H9 (cell line): ENCODE results near the gene TBCC. TPM values are rescaled to one million over a fixed set of nuclear protein-coding genes. Genes with fewer than 3 reads are reported as not detected.

Experiments
- DNase-seq: peaks from one replicate; pipeline ENCODE4 v3.0.0-alpha.2; 2017
- H2AFZ ChIP-seq: one replicate; pipeline ENCODE4 v1.6.1; 2013; ENCODE audit warnings: mild to moderate bottlenecking, low read length, control low read depth, moderate library complexity
- H2AK5ac ChIP-seq: 2 replicates; pipeline ENCODE4 v1.6.1; 2013; ENCODE audit warnings: low read length, control low read depth, mixed read lengths; ENCODE audit not compliant: insufficient read length
- H2BK120ac ChIP-seq: one replicate; pipeline ENCODE4 v1.6.1; 2013; ENCODE audit warnings: low read depth, mild to moderate bottlenecking, low read length, control low read depth, inconsistent platforms; ENCODE audit not compliant: poor library complexity, severe bottlenecking
- H2BK12ac ChIP-seq: 2 replicates; pipeline ENCODE4 v1.6.1; 2013; ENCODE audit warnings: low read length, control low read depth, mixed read lengths, low read depth; ENCODE audit not compliant: insufficient read length
- H2BK15ac ChIP-seq: 2 replicates; pipeline ENCODE4 v1.6.1; 2013; ENCODE audit warnings: low read depth, low read length, control low read depth
- H2BK20ac ChIP-seq: one replicate; pipeline ENCODE4 v1.6.1; 2013; ENCODE audit warnings: low read depth, mild to moderate bottlenecking, low read length, control low read depth, inconsistent platforms; ENCODE audit not compliant: poor library complexity, severe bottlenecking
- H2BK5ac ChIP-seq: 2 replicates; pipeline ENCODE4 v1.6.1; 2013; ENCODE audit warnings: low read length, control low read depth, mixed read lengths; ENCODE audit not compliant: insufficient read length
- H3K14ac ChIP-seq: 2 replicates; pipeline ENCODE4 v1.6.1; 2013; ENCODE audit warnings: low read length, control low read depth; ENCODE audit not compliant: insufficient read depth
- H3K18ac ChIP-seq: 2 replicates; pipeline ENCODE4 v1.6.1; 2013; ENCODE audit warnings: low read depth, mild to moderate bottlenecking, mixed read lengths, low read length, control low read depth; ENCODE audit not compliant: insufficient read length
- H3K23ac ChIP-seq: 2 replicates; pipeline ENCODE4 v1.6.1; 2013; ENCODE audit warnings: low read length, control low read depth, mixed read lengths, low read depth; ENCODE audit not compliant: insufficient read length
- H3K23me2 ChIP-seq: 2 replicates; pipeline ENCODE4 v1.6.1; 2013; ENCODE audit warnings: low read depth, mild to moderate bottlenecking, mixed read lengths, low read length, control low read depth; ENCODE audit not compliant: insufficient read length, poor library complexity, severe bottlenecking
- H3K27ac ChIP-seq: 2 replicates; pipeline ENCODE4 v1.5.1; 2013; ENCODE audit warnings: low read length, control low read depth, mixed read lengths, low read depth; ENCODE audit not compliant: insufficient read length
- H3K27me3 ChIP-seq: 2 replicates; pipeline ENCODE4 v1.6.1; 2013; ENCODE audit warnings: low read length, control low read depth, inconsistent platforms; ENCODE audit not compliant: insufficient read depth
- H3K4ac ChIP-seq: 2 replicates; pipeline ENCODE4 v1.6.1; 2013; ENCODE audit warnings: low read depth, mild to moderate bottlenecking, control low read depth, inconsistent platforms, low read length, moderate library complexity
- H3K4me1 ChIP-seq: 2 replicates; pipeline ENCODE4 v1.6.1; 2013; ENCODE audit warnings: low read length, control low read depth, inconsistent platforms; ENCODE audit not compliant: insufficient read depth
- H3K4me2 ChIP-seq: 2 replicates; pipeline ENCODE4 v1.6.1; 2013; ENCODE audit warnings: low read length, control low read depth, mixed read lengths; ENCODE audit not compliant: insufficient read length, insufficient read depth
- H3K56ac ChIP-seq: 2 replicates; pipeline ENCODE4 v1.6.1; 2013; ENCODE audit warnings: low read depth, mild to moderate bottlenecking, mixed read lengths, low read length, control low read depth; ENCODE audit not compliant: insufficient read length
- H3K79me1 ChIP-seq: 2 replicates; pipeline ENCODE4 v1.6.1; 2013; ENCODE audit warnings: low read depth, mild to moderate bottlenecking, moderate library complexity, low read length, control low read depth, inconsistent platforms; ENCODE audit not compliant: insufficient read depth, poor library complexity, severe bottlenecking
- H3K79me2 ChIP-seq: 2 replicates; pipeline ENCODE4 v1.6.1; 2013; ENCODE audit warnings: low read length, control low read depth, inconsistent platforms; ENCODE audit not compliant: insufficient read depth
- H3K9ac ChIP-seq: 2 replicates; pipeline ENCODE4 v1.6.1; 2013; ENCODE audit warnings: low read length, control low read depth, mixed read lengths; ENCODE audit not compliant: insufficient read length; ENCODE audit errors: extremely low read depth
- H3K9me3 ChIP-seq: one replicate; pipeline ENCODE4 v1.6.1; 2013; ENCODE audit warnings: low read depth, low read length, inconsistent platforms; ENCODE audit not compliant: control insufficient read depth
- H3T11ph ChIP-seq: one replicate; pipeline ENCODE4 v1.6.1; 2013; ENCODE audit warnings: mild to moderate bottlenecking, low read length, control low read depth, inconsistent platforms
- H4K20me1 ChIP-seq: one replicate; pipeline ENCODE4 v1.6.1; 2013; ENCODE audit not compliant: control insufficient read depth, insufficient read length, insufficient read depth
- H4K5ac ChIP-seq: 2 replicates; pipeline ENCODE4 v1.6.1; 2013; ENCODE audit warnings: low read depth, mild to moderate bottlenecking, mixed read lengths, low read length, control low read depth; ENCODE audit not compliant: insufficient read length
- H4K8ac ChIP-seq: replicated peaks from 2 replicates; pipeline ENCODE4 v1.6.1; 2013; ENCODE audit warnings: low read length, control low read depth, mixed read lengths, low read depth; ENCODE audit not compliant: insufficient read length
- H4K91ac ChIP-seq: 2 replicates; pipeline ENCODE4 v1.6.1; 2013; ENCODE audit warnings: low read depth, mild to moderate bottlenecking, moderate library complexity, mixed read lengths, low read length, control low read depth; ENCODE audit not compliant: insufficient read length
- H3K27ac Mint-ChIP-seq, 3 experiments: 2 replicates in 2 of 3; 3 replicates in 1 of 3; pipeline ENCODE4 v1.8.0; 2020 to 2021; ENCODE audit warnings: mixed read lengths in 3 of 3, mild to moderate bottlenecking in 1 of 3, moderate library complexity in 1 of 3
- H3K27me3 Mint-ChIP-seq: 2 replicates; pipeline ENCODE4 v1.8.0; 2021; ENCODE audit warnings: low read depth, mild to moderate bottlenecking, moderate library complexity, mixed read lengths
- H3K36me3 Mint-ChIP-seq, 3 experiments: 2 replicates in 2 of 3; 3 replicates in 1 of 3; pipeline ENCODE4 v1.8.0; 2020 to 2021; ENCODE audit warnings: low read depth in 3 of 3, mixed read lengths in 3 of 3; ENCODE audit not compliant: insufficient read depth in 1 of 3
- H3K4me1 Mint-ChIP-seq, 2 experiments: 2 replicates each; pipeline ENCODE4 v1.8.0; 2020; ENCODE audit warnings: mixed read lengths in 2 of 2
- H3K4me3 Mint-ChIP-seq, 2 experiments: 2 replicates in 1 of 2; 3 replicates in 1 of 2; pipeline ENCODE4 v1.8.0; 2020 to 2021; ENCODE audit warnings: mild to moderate bottlenecking in 2 of 2, mixed read lengths in 2 of 2, moderate library complexity in 1 of 2
- H3K9me3 Mint-ChIP-seq, 2 experiments: 2 replicates in 1 of 2; 3 replicates in 1 of 2; pipeline ENCODE4 v1.8.0; 2020; ENCODE audit warnings: mild to moderate bottlenecking in 2 of 2, mixed read lengths in 2 of 2, moderate library complexity in 1 of 2
- CTCF ChIP-seq: fragments of 200-600 bp; sonication (generic); conservative IDR thresholded peaks from 3 replicates; pipeline ENCODE4 v1.8.0; 2021; ENCODE audit warnings: antibody characterized with exemption, mild to moderate bottlenecking
- WGBS: extraction: QIAGEN DNeasy Blood & Tissue Kit; methylation state at CpG from one replicate; pipeline ENCODE4 v1.1.7; 2013; ENCODE audit warnings: missing lambda C conversion rate, low lambda C conversion rate, mixed read lengths; ENCODE audit not compliant: insufficient read length; ENCODE audit errors: extremely low coverage; 5-methylcytosine and 5-hydroxymethylcytosine counted together
- total RNA-seq: library from RNA; stranded (reverse); gene quantifications from 2 replicates; pipeline ENCODE4 v1.2.1, GENCODE V29; 2021

TBCC gene
- total RNA-seq, 1 experiment from 2014 or later: 25.6 TPM

DNA sequence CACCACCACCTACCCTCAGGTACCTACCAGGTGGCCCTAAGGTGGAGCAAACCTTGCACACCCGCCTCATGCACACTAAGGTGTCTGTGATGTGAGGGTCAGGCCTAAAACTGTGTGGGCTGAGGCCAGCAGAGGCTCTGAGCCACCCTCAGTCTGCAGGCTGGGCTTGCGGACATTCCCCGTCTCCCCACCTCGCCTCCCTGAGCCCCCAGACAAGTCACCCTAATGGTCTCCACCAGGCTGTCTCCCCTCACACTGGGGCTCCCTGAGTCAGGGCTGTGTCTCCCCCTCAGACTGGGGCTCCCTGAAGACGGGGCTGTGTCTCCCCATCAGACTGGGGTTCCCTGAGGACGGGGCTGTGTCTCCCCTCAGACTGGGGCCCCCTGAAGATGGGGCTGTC, 36.0 kb downstream of the TBCC start:
- no peak overlapping the region for H2BK5ac ChIP-seq
- no peaks in the 10 kb centered on the region for H3K9me3 ChIP-seq
- H3K36me3 Mint-ChIP-seq: peaks cover 6 to 21% (median 11%) of the 10 kb centered on the region in 3 experiments
- H3K27ac Mint-ChIP-seq: peak overlapping the region; percentile 78 to 85 (median 83); a peak in 3 of 7 replicates
- no peaks in the 10 kb centered on the region; the same call in 1 of the 2 replicates for H3K4me1 ChIP-seq
- no peak for TF ChIP-seq CTCF
- H3K4me3 Mint-ChIP-seq: no peak overlapping the region
- H3K27ac ChIP-seq: no peak overlapping the region
- DNase-seq: no peak
- no peak overlapping the region for H3K18ac ChIP-seq
- H2BK15ac ChIP-seq: no peak overlapping the region
- H3K23ac ChIP-seq: no peak overlapping the region
- no peak overlapping the region for H4K91ac ChIP-seq
- no peak overlapping the region for H2AFZ ChIP-seq
- H3K27me3 Mint-ChIP-seq: peaks cover 7% of the 10 kb centered on the region; the same call in 1 of the 2 replicates
- no peak overlapping the region; the same call in 1 of the 2 replicates for H3K14ac ChIP-seq
- H2BK120ac ChIP-seq: no peak overlapping the region
- H3K79me2 ChIP-seq: no peaks in the 10 kb centered on the region
- no peak overlapping the region for H4K5ac ChIP-seq
- H2AK5ac ChIP-seq: no peak overlapping the region
- WGBS: no CpG with 5 or more reads among the region's 6 CpGs
- H4K20me1 ChIP-seq: no peaks in the 10 kb centered on the region
- H3K4me1 Mint-ChIP-seq: peaks cover 15 to 21% of the 10 kb centered on the region in 2 experiments
- H3K79me1 ChIP-seq: no peaks in the 10 kb centered on the region
- no peak overlapping the region for H3T11ph ChIP-seq
- H3K23me2 ChIP-seq: no peaks in the 10 kb centered on the region
- no peak overlapping the region for H3K56ac ChIP-seq
- no peak overlapping the region for H3K9ac ChIP-seq
- H2BK20ac ChIP-seq: no peak overlapping the region
- no peak overlapping the region for H2BK12ac ChIP-seq
- peaks cover 16 to 21% of the 10 kb centered on the region in 2 experiments for H3K9me3 Mint-ChIP-seq
- no peak overlapping the region for H3K4ac ChIP-seq
- no peak overlapping the region for H4K8ac ChIP-seq
- H3K4me2 ChIP-seq: no peak overlapping the region
- no peaks in the 10 kb centered on the region for H3K27me3 ChIP-seq
